ENCODE measurements around the gene TMC6. TPM values are rescaled to one million over a fixed set of nuclear protein-coding genes. Genes with fewer than 3 reads are reported as not detected.

Gene TMC6
- total and polyA plus RNA-seq, 2 of the 4 experiments (the other 2 are of a cell fraction): 0.19 TPM; not detected in 1

GRCh38 chr17:78112518-78113471 lies 15.8 kb downstream of the TMC6 start:
- H4K91ac ChIP-seq (ENCODE audit: insufficient read depth, low read depth, low read length): no peak overlapping the region
- intact Hi-C loops (cut with micrococcal nuclease): loop anchor here (1.0 kb wide), 2 partner anchors 64 to 139 kb away; no protein-coding TSS in a partner anchor
- H2AFZ ChIP-seq (replicated peaks; ENCODE audit: low read length, poor library complexity): peak overlapping the region; percentile 79
- ChIA-PET POLR2A (ENCODE audit: unreplicated experiment) (no interaction called here), CTCF (no interaction called here)
- H2BK15ac ChIP-seq (ENCODE audit: low read depth, low read length): no peak overlapping the region
- no peaks in the 10 kb centered on the region for H3K36me3 ChIP-seq (ENCODE audit: control insufficient read depth, insufficient read depth, low read length)
- H3K4me3 ChIP-seq (ENCODE audit: insufficient read depth, low read depth, low read length): no peak overlapping the region
- no peak overlapping the region for H3K9ac ChIP-seq (ENCODE audit: low read depth, low read length)
- BruUV-seq (replicated peaks): no TSS peak
- H4K5ac ChIP-seq (ENCODE audit: low read depth, low read length): no peak overlapping the region
- peaks cover 10% of the 10 kb centered on the region; the same call in 1 of the 2 replicates for H3K27me3 ChIP-seq (ENCODE audit: control insufficient read depth, insufficient read depth, low read length)
- no peak overlapping the region for H2AK5ac ChIP-seq (ENCODE audit: low read depth, low read length)
- H3K27ac ChIP-seq (ENCODE audit: insufficient read depth, low read length): no peak overlapping the region
- H3K23ac ChIP-seq (ENCODE audit: low read depth, low read length): no peak overlapping the region
- no peak overlapping the region for H3K56ac ChIP-seq (ENCODE audit: extremely low read depth, insufficient read depth, low read length)
- dilution Hi-C loops (cut with HindIII; ENCODE audit: low sequenced_read_pairs, unreplicated experiment): no loop called here
- no peaks in the 10 kb centered on the region; the same call in 1 of the 2 replicates for H4K20me1 ChIP-seq (ENCODE audit: insufficient read depth, low read length)
- H3K9me1 ChIP-seq (ENCODE audit: insufficient read depth, low read length): no peaks in the 10 kb centered on the region
- no peak overlapping the region for H4K8ac ChIP-seq (ENCODE audit: low read depth in 2 of 2, low read length in 2 of 2)
- no peaks in the 10 kb centered on the region for H3K9me3 ChIP-seq (ENCODE audit: control insufficient read depth, insufficient read depth, low read length)
- no peak overlapping the region for H2BK5ac ChIP-seq (ENCODE audit: low read depth, low read length, poor library complexity, severe bottlenecking)
- peak overlapping the region; percentile 52 for H2AK9ac ChIP-seq (replicated peaks; ENCODE audit: low read depth, low read length, poor library complexity)
- H3K4me2 ChIP-seq (ENCODE audit: low read depth, low read length): peak overlapping the region; percentile 27; the same call in 1 of the 2 replicates
- no peak overlapping the region for H3K4ac ChIP-seq (ENCODE audit: low read depth, low read length)
- no peaks in the 10 kb centered on the region for H3K4me1 ChIP-seq (ENCODE audit: control insufficient read depth, insufficient read depth, low read length)
- no peaks in the 10 kb centered on the region for H3K79me1 ChIP-seq (ENCODE audit: low read depth in 1 of 2, low read length in 2 of 2)
- no peak overlapping the region for H3K18ac ChIP-seq (ENCODE audit: low read depth, low read length)
- H3K14ac ChIP-seq (replicated peaks; ENCODE audit: low read depth, low read length): no peak overlapping the region
- H2BK120ac ChIP-seq (ENCODE audit: low read depth, low read length): no peak overlapping the region
- in situ Hi-C loops (cut with MboI; ENCODE audit: low sequenced_read_pairs): loop anchor here (5.0 to 10.0 kb wide), 3 partner anchors 65 to 312 kb away; no protein-coding TSS in a partner anchor
- ATAC-seq (ENCODE audit: low read depth): peak; percentile 94
- TF ChIP-seq CTCF (conservative IDR thresholded peaks at IDR 0.05; ENCODE audit: low read depth, low read length) (peak; percentile 95), NFE2L2 (IDR thresholded peaks at IDR 0.05; ENCODE audit: low read depth, low read length) (no peak), SMC3 (IDR thresholded peaks at IDR 0.05; ENCODE audit: low read depth, low read length) (peak; percentile 83), RAD21 (IDR thresholded peaks at IDR 0.05; ENCODE audit: low read length) (peak; percentile 91), RCOR1 (IDR thresholded peaks at IDR 0.05; ENCODE audit: insufficient replicate concordance, low read length) (no peak)
- 31% methylated on average over 10 of the region's 33 CpGs; no CpG with 5 or more reads in 1 of the 2 experiments for WGBS, 2 experiments (ENCODE audit: extremely low coverage in 2 of 2, insufficient read length in 1 of 2)
- H2BK20ac ChIP-seq (ENCODE audit: low read depth, low read length): no peak overlapping the region
- DNase-seq: peak; percentile 13

All from IMR-90 (cell line).